Measurements from ENCODE around the gene OR51B6. TPM values are rescaled to one million over a fixed set of nuclear protein-coding genes. Genes with fewer than 3 reads are reported as not detected.

Gene OR51B6
- total RNA-seq, 4 donors from 2014 or later: not detected

DNA sequence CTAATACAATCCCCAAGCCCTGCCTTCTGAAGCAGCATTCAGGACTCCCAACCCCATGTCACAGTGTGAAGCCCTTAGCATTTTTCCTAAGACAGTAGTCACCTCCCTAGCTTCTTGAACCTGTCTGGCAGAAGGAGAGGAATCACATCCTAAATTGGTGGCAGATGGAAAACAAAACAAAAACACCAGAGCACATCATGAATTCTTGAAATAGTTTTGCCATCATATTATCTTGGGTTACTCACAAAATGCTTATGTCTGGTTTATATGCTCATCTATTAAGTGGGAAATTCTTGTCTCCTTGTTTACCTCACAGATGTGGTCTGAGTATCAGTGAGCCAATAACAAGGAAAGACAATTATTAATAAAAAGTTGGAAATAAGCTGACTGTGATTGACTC, 47.6 kb downstream of the OR51B6 start:
- DNase-seq: no peak
- Histone ChIP-seq H3K4me3 (no peak overlapping the region), H3K36me3 (no peaks in the 10 kb centered on the region), H3K4me1 (no peaks in the 10 kb centered on the region), H3K27ac (no peak overlapping the region), H3K27me3 (no peaks in the 10 kb centered on the region), H3K9me3 (no peaks in the 10 kb centered on the region)
- intact Hi-C loops (cut with DNase I; ENCODE audit: low total_unique reads): no loop called here
- no peak for TF ChIP-seq POLR2A (IDR thresholded peaks at IDR 0.05)
- TF ChIP-seq, protein P1, sequence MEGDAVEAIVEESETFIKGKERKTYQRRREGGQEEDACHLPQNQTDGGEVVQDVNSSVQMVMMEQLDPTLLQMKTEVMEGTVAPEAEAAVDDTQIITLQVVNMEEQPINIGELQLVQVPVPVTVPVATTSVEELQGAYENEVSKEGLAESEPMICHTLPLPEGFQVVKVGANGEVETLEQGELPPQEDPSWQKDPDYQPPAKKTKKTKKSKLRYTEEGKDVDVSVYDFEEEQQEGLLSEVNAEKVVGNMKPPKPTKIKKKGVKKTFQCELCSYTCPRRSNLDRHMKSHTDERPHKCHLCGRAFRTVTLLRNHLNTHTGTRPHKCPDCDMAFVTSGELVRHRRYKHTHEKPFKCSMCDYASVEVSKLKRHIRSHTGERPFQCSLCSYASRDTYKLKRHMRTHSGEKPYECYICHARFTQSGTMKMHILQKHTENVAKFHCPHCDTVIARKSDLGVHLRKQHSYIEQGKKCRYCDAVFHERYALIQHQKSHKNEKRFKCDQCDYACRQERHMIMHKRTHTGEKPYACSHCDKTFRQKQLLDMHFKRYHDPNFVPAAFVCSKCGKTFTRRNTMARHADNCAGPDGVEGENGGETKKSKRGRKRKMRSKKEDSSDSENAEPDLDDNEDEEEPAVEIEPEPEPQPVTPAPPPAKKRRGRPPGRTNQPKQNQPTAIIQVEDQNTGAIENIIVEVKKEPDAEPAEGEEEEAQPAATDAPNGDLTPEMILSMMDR (IDR thresholded peaks at IDR 0.05): no peak

Small RNA genes lying within 50 kb of the gene (small RNA-seq; reads per million reads assigned to genes)
- not detected for gene AC104389.3

Other genes starting within 250 kb of the OR51B6 start
- not detected for gene OR52A5, start 213.2 kb upstream of the OR51B6 start, total RNA-seq
- gene OR52A1, start 196.8 kb upstream of the OR51B6 start, total RNA-seq: not detected
- not detected for gene OR51V1, start 150.8 kb upstream of the OR51B6 start, total RNA-seq
- 1,000 to 10,000 TPM in 1 of 4 donors, 100 to 1,000 TPM in 2, 10 to 100 TPM in 1; 49.8 to 2,778 (median 273) TPM for gene HBB, start 124.4 kb upstream of the OR51B6 start, total RNA-seq
- gene HBD, start 117.0 kb upstream of the OR51B6 start, total RNA-seq: under 1 TPM in 1 of 4 donors, not detected in 3; 0.90 TPM
- 1 to 10 TPM in 1 of 4 donors, not detected in 3; 5.7 TPM for gene HBG1, start 101.7 kb upstream of the OR51B6 start, total RNA-seq
- gene HBG2, start 96.7 kb upstream of the OR51B6 start, total RNA-seq: 1,000 to 10,000 TPM in 1 of 4 donors, not detected in 3; 1,050 TPM
- 1 to 10 TPM in 1 of 4 donors, not detected in 3; 4.2 TPM for gene HBE1, start 81.6 kb upstream of the OR51B6 start, total RNA-seq
- gene OR51B4, start 49.6 kb upstream of the OR51B6 start, total RNA-seq: under 1 TPM in 1 of 4 donors, not detected in 3; 0.35 TPM
- gene OR51B2, start 27.2 kb upstream of the OR51B6 start, total RNA-seq: 1 to 10 TPM in 1 of 4 donors, under 1 TPM in 1, not detected in 2; 0.82 to 1.5 TPM
- gene OR51B5, start 8.0 kb upstream of the OR51B6 start, total RNA-seq: 1 to 10 TPM in 1 of 4 donors, under 1 TPM in 1, not detected in 2; 0.85 to 2.9 TPM
- not detected for gene OR51M1, start 32.3 kb downstream of the OR51B6 start, total RNA-seq
- not detected for gene OR51Q1, start 70.6 kb downstream of the OR51B6 start, total RNA-seq
- gene OR51I1, start 90.0 kb downstream of the OR51B6 start, total RNA-seq: 1 to 10 TPM in 2 of 4 donors, not detected in 2; 1.6 to 5.0 TPM
- not detected for gene OR51I2, start 97.8 kb downstream of the OR51B6 start, total RNA-seq
- not detected for gene OR52D1, start 137.2 kb downstream of the OR51B6 start, total RNA-seq
- 1 to 10 TPM in 3 of 4 donors, under 1 TPM in 1; 0.29 to 2.2 (median 1.4) TPM for gene UBQLN3, start 158.4 kb downstream of the OR51B6 start, total RNA-seq
- 10 to 100 TPM in 1 of 4 donors, 1 to 10 TPM in 3; 1.0 to 10.8 (median 4.7) TPM for gene UBQLNL, start 165.2 kb downstream of the OR51B6 start, total RNA-seq
- gene OR52H1, start 197.0 kb downstream of the OR51B6 start, total RNA-seq: 10 to 100 TPM in 1 of 4 donors, 1 to 10 TPM in 2, not detected in 1; 2.1 to 13.8 (median 2.1) TPM
- gene OR52B6, start 229.4 kb downstream of the OR51B6 start, total RNA-seq: not detected
- gene TRIM6, start 245.1 kb downstream of the OR51B6 start, total RNA-seq: 10 to 100 TPM in 1 of 4 donors, 1 to 10 TPM in 3; 4.3 to 11.5 (median 7.2) TPM